Uterus (tissue), 4 donors: ENCODE results near the gene ANKRD39. TPM values are rescaled to one million over a fixed set of nuclear protein-coding genes. Genes with fewer than 3 reads are reported as not detected.
"Not testable (repeated sequence)": the region's sequence is repeated elsewhere in the genome, so short reads cannot be mapped to it uniquely, and the experiment has no call there.

Source experiments
- DNase-seq, 2 donors: peaks; one replicate each; pipeline ENCODE4 v3.0.0-alpha.2; 2019 to 2020
- H3K27ac ChIP-seq, 2 donors: fragments of 200-600 bp; sonication (generic); 1 replicate in 1 of 2; 2 replicates in 1 of 2; pipeline ENCODE4 v1.5.1; 2016 to 2018
- H3K27me3 ChIP-seq, 2 donors: fragments of 200-600 bp; sonication (generic); one replicate each; pipeline ENCODE4 v1.5.1; 2018 to 2019; ENCODE audit warnings: control low read depth in 1 of 2
- H3K36me3 ChIP-seq, 2 donors: fragments of 200-600 bp; sonication (generic); one replicate each; pipeline ENCODE4 v1.5.1; 2019; ENCODE audit warnings: control low read depth in 1 of 2
- H3K4me1 ChIP-seq, 2 donors: fragments of 200-600 bp; sonication (generic); one replicate each; pipeline ENCODE4 v1.5.1; 2018 to 2019; ENCODE audit warnings: control low read depth in 1 of 2
- H3K4me3 ChIP-seq, 2 donors: fragments of 200-600 bp; sonication (generic); 1 replicate in 1 of 2; 2 replicates in 1 of 2; pipeline ENCODE4 v1.5.1; 2018 to 2019; ENCODE audit warnings: mild to moderate bottlenecking in 1 of 2
- H3K9me3 ChIP-seq, 2 donors: fragments of 200-600 bp; sonication (generic); one replicate each; pipeline ENCODE4 v1.5.1; 2019; ENCODE audit warnings: control low read depth in 1 of 2
- CTCF ChIP-seq, 4 experiments: fragments of 200-600 bp in 2 of 4; fragments of 450-650 bp in 2 of 4; sonication (generic) in 2 of 4; IDR thresholded peaks; one replicate each; pipeline ENCODE4 v1.5.1; 2016 to 2019; ENCODE audit warnings: antibody characterized with exemption in 4 of 4, mild to moderate bottlenecking in 2 of 4, moderate library complexity in 1 of 4
- POLR2A ChIP-seq, 2 donors: fragments of 450-650 bp; IDR thresholded peaks; one replicate each; pipeline ENCODE4 v1.6.1; 2016; ENCODE audit warnings: antibody characterized with exemption in 2 of 2, mild to moderate bottlenecking in 1 of 2, moderate library complexity in 1 of 2
- intact Hi-C: fragments of 100-400 bp; cut with DNase I; formaldehyde crosslinking; loops from one replicate; pipeline ENCODE4 v1.15.1; 2023; ENCODE audit warnings: low total_unique reads
- total RNA-seq, 4 donors: library from RNA; depleted of rRNA in 3 of 4; stranded (reverse); fragments of >200 nt in 3 of 4; gene quantifications; one replicate each; pipeline versions ENCODE4 v1.1.0 to v1.2.4, GENCODE V29; 2014 to 2023
- donor health status: DM: yes; HTN: yes; CAD: no.

ANKRD39 gene
- total RNA-seq, 4 donors from 2014 or later = 4.7 to 162 (median 16.9) TPM

GRCh38 chr2:96891591-96892333 is 33.9 kb upstream of the ANKRD39 start:
- peaks cover 0 to 20% of the 10 kb centered on the region in 2 donors for H3K4me1 ChIP-seq
- no peaks in the 10 kb centered on the region for H3K27me3 ChIP-seq
- intact Hi-C loops = no loop called here
- TF ChIP-seq POLR2A (IDR thresholded peaks at IDR 0.05) (no peak), CTCF (IDR thresholded peaks at IDR 0.05) (no peak)
- no peak overlapping the region for H3K4me3 ChIP-seq
- peak in 1 of 2 donors; percentile 61 for DNase-seq
- no peaks in the 10 kb centered on the region for H3K36me3 ChIP-seq
- H3K9me3 ChIP-seq = no peaks in the 10 kb centered on the region
- peak overlapping the region; percentile 31 to 65 for H3K27ac ChIP-seq

- no peaks in the 10 kb centered on the region for H3K9me3 ChIP-seq
- TF ChIP-seq CTCF (IDR thresholded peaks at IDR 0.05) (no peak), POLR2A (IDR thresholded peaks at IDR 0.05) (no peak)
- H3K27me3 ChIP-seq = no peaks in the 10 kb centered on the region
- H3K4me1 ChIP-seq = peaks cover 0 to 17% of the 10 kb centered on the region in 2 donors
- H3K36me3 ChIP-seq = no peaks in the 10 kb centered on the region
- H3K27ac ChIP-seq = peak overlapping the region; percentile 41 to 65
- no peak for DNase-seq
- H3K4me3 ChIP-seq = no peak overlapping the region
- intact Hi-C loops = no loop called here
These were observed 33.0 kb upstream of the ANKRD39 start for GRCh38 chr2:96890726-96891385.

- Histone ChIP-seq H3K27me3 (no peaks in the 10 kb centered on the region), H3K36me3 (no peaks in the 10 kb centered on the region), H3K4me1 (peaks cover 0 to 12% of the 10 kb centered on the region in 2 donors), H3K4me3 (no peak overlapping the region), H3K9me3 (no peaks in the 10 kb centered on the region), H3K27ac (peak overlapping the region; percentile 19 to 41)
- TF ChIP-seq POLR2A (IDR thresholded peaks at IDR 0.05) = no peak
- no peak for TF ChIP-seq CTCF (IDR thresholded peaks at IDR 0.05)
- intact Hi-C loops = no loop called here
- no peak for DNase-seq
These were observed 32.4 kb upstream of the ANKRD39 start for GRCh38 chr2:96890252-96890651.

- H3K4me1 ChIP-seq = peaks cover 0 to 12% of the 10 kb centered on the region in 2 donors
- DNase-seq, H3K27me3 ChIP-seq, H3K4me3 ChIP-seq, H3K36me3 ChIP-seq, H3K9me3 ChIP-seq, intact Hi-C loops, H3K27ac ChIP-seq: not testable (repeated sequence)
These were observed 31.7 kb upstream of the ANKRD39 start for GRCh38 chr2:96889502-96889901.

- no peaks in the 10 kb centered on the region for H3K36me3 ChIP-seq
- TF ChIP-seq CTCF (IDR thresholded peaks at IDR 0.05) = no peak
- TF ChIP-seq POLR2A (IDR thresholded peaks at IDR 0.05) = no peak
- H3K4me3 ChIP-seq = no peak overlapping the region
- intact Hi-C loops = no loop called here
- H3K27me3 ChIP-seq = no peaks in the 10 kb centered on the region
- H3K9me3 ChIP-seq = no peaks in the 10 kb centered on the region
- DNase-seq = no peak
- peak overlapping the region; percentile 69 to 77 for H3K27ac ChIP-seq
- peaks cover 0 to 12% of the 10 kb centered on the region in 2 donors for H3K4me1 ChIP-seq
These were observed 30.5 kb upstream of the ANKRD39 start for GRCh38 chr2:96888072-96889011.
